Hepatocyte (in vitro differentiated cells): ENCODE results near the gene LARP1. TPM values are rescaled to one million over a fixed set of nuclear protein-coding genes. Genes with fewer than 3 reads are reported as not detected.
"Not testable (repeated sequence)": the region's sequence is repeated elsewhere in the genome, so short reads cannot be mapped to it uniquely, and the experiment has no call there.

Source experiments
- DNase-seq: peaks from one replicate; pipeline ENCODE4 v3.0.0-alpha.2; 2016; ENCODE audit warnings: low spot score
- H2AFZ ChIP-seq: fragments of 200-600 bp; sonication (generic); 2 replicates; pipeline ENCODE4 v1.6.0; 2016; ENCODE audit warnings: antibody characterized with exemption, mild to moderate bottlenecking
- H3K27ac ChIP-seq: fragments of 200-600 bp; sonication (generic); 2 replicates; pipeline ENCODE4 v1.5.1; 2016; ENCODE audit warnings: mild to moderate bottlenecking
- H3K27me3 ChIP-seq: fragments of 200-600 bp; sonication (generic); 2 replicates; pipeline ENCODE4 v1.6.1; 2016
- H3K36me3 ChIP-seq: fragments of 200-600 bp; sonication (generic); replicated peaks from 2 replicates; pipeline ENCODE4 v1.5.1; 2016; ENCODE audit warnings: low read depth; ENCODE audit not compliant: insufficient read depth
- H3K4me1 ChIP-seq: fragments of 200-600 bp; sonication (generic); 2 replicates; pipeline ENCODE4 v1.5.1; 2016; ENCODE audit warnings: mild to moderate bottlenecking, moderate library complexity; ENCODE audit not compliant: insufficient read depth
- H3K4me2 ChIP-seq: fragments of 200-600 bp; sonication (generic); 2 replicates; pipeline ENCODE4 v1.6.0; 2016
- H3K4me3 ChIP-seq: fragments of 200-600 bp; sonication (generic); 2 replicates; pipeline ENCODE4 v1.5.1; 2016; ENCODE audit warnings: mild to moderate bottlenecking
- H3K79me2 ChIP-seq: fragments of 200-600 bp; sonication (generic); 2 replicates; pipeline ENCODE4 v1.6.0; 2017; ENCODE audit warnings: mild to moderate bottlenecking
- H3K9me2 ChIP-seq: fragments of 200-600 bp; sonication (generic); replicated peaks from 2 replicates; pipeline ENCODE4 v1.6.0; 2017; ENCODE audit warnings: mild to moderate bottlenecking; ENCODE audit not compliant: insufficient read depth
- H3K9me3 ChIP-seq: fragments of 200-600 bp; sonication (generic); 2 replicates; pipeline ENCODE4 v1.5.1; 2016; ENCODE audit warnings: low read depth, mild to moderate bottlenecking
- H4K20me1 ChIP-seq: fragments of 200-600 bp; sonication (generic); 2 replicates; pipeline ENCODE4 v1.6.0; 2016; ENCODE audit warnings: mild to moderate bottlenecking; ENCODE audit not compliant: insufficient read depth, poor library complexity, severe bottlenecking
- CTCF ChIP-seq: fragments of 200-600 bp; sonication (generic); IDR thresholded peaks from 2 replicates; pipeline ENCODE4 v1.5.1; 2016; ENCODE audit warnings: antibody characterized with exemption, mild to moderate bottlenecking; ENCODE audit not compliant: poor library complexity
- EZH2 ChIP-seq: fragments of 200-600 bp; sonication (generic); IDR thresholded peaks from 2 replicates; pipeline ENCODE4 v1.6.1; 2016; ENCODE audit warnings: antibody characterized with exemption, mild to moderate bottlenecking, borderline replicate concordance
- EZH2phosphoT487 ChIP-seq: fragments of 200-600 bp; sonication (generic); IDR thresholded peaks from one replicate; pipeline ENCODE4 v1.6.1; 2018; ENCODE audit warnings: antibody characterized with exemption, mild to moderate bottlenecking, low read depth, moderate library complexity; ENCODE audit not compliant: unreplicated experiment, severe bottlenecking
- WGBS: methylation state at CpG from one replicate; pipeline ENCODE4 v1.1.6; 2016; ENCODE audit warnings: low lambda C conversion rate; ENCODE audit errors: missing lambda C conversion rate; 5-methylcytosine and 5-hydroxymethylcytosine counted together
- polyA plus RNA-seq: library from polyadenylated mRNA; unstranded; fragments of >200 nt; fragmentation: Nextera tagmentation; extraction: Ambion mirVana; gene quantifications from 2 replicates; pipeline ENCODE4 v1.2.1, GENCODE V29; 2016
- total RNA-seq: library from RNA; depleted of rRNA; stranded (reverse); fragments of >200 nt; gene quantifications from 2 replicates; pipeline ENCODE4 v1.2.3, GENCODE V29; 2014

Gene LARP1
- total and polyA plus RNA-seq, 2 experiments from 2014 or later, result 62.9 to 75.0 TPM

GRCh38 chr5:154728939-154729588 lies 26.1 kb upstream of the LARP1 start:
- H2AFZ ChIP-seq, result no peak overlapping the region
- no peaks in the 10 kb centered on the region for H3K79me2 ChIP-seq
- no peak for DNase-seq
- H3K27me3 ChIP-seq, result no peaks in the 10 kb centered on the region
- no peaks in the 10 kb centered on the region for H3K9me3 ChIP-seq
- H3K36me3 ChIP-seq, result no peaks in the 10 kb centered on the region
- H3K4me3 ChIP-seq, result no peak overlapping the region
- WGBS, result 95% methylated on average over 3 of the region's 3 CpGs
- H3K27ac ChIP-seq, result no peak overlapping the region
- H3K9me2 ChIP-seq, result no peaks in the 10 kb centered on the region
- no peaks in the 10 kb centered on the region for H4K20me1 ChIP-seq
- H3K4me1 ChIP-seq, result peaks cover 5% of the 10 kb centered on the region
- TF ChIP-seq CTCF, result no peak
- TF ChIP-seq EZH2phosphoT487, result no peak
- TF ChIP-seq EZH2, result no peak
- no peak overlapping the region for H3K4me2 ChIP-seq

GRCh38 chr5:154729613-154730012 lies 25.6 kb upstream of the LARP1 start:
- DNase-seq, result no peak
- Histone ChIP-seq H3K9me3 (no peaks in the 10 kb centered on the region), H3K79me2 (no peaks in the 10 kb centered on the region), H2AFZ (no peak overlapping the region), H3K9me2 (no peaks in the 10 kb centered on the region), H3K4me2 (no peak overlapping the region), H3K27me3 (no peaks in the 10 kb centered on the region), H3K4me1 (peaks cover 2% of the 10 kb centered on the region), H4K20me1 (no peaks in the 10 kb centered on the region), H3K36me3 (no peaks in the 10 kb centered on the region), H3K27ac (no peak overlapping the region), H3K4me3 (no peak overlapping the region)
- TF ChIP-seq CTCF, result no peak
- no peak for TF ChIP-seq EZH2phosphoT487
- TF ChIP-seq EZH2, result no peak
- WGBS, result 83% methylated on average over 3 of the region's 3 CpGs

- not testable (repeated sequence) for H3K9me3 ChIP-seq, H2AFZ ChIP-seq, H3K79me2 ChIP-seq, H3K27me3 ChIP-seq, H3K4me2 ChIP-seq, DNase-seq, H3K27ac ChIP-seq, H3K9me2 ChIP-seq, H4K20me1 ChIP-seq, H3K4me3 ChIP-seq, H3K36me3 ChIP-seq, H3K4me1 ChIP-seq
- WGBS, result 98% methylated on average over 8 of the region's 8 CpGs
Measured at GRCh38 chr5:154730761-154731160, 24.4 kb upstream of the LARP1 start.

- no peak overlapping the region for H2AFZ ChIP-seq
- no peaks in the 10 kb centered on the region for H3K27me3 ChIP-seq
- H3K27ac ChIP-seq, result no peak overlapping the region
- H3K4me1 ChIP-seq, result no peaks in the 10 kb centered on the region
- DNase-seq, result no peak
- H4K20me1 ChIP-seq, result no peaks in the 10 kb centered on the region
- no peaks in the 10 kb centered on the region for H3K9me2 ChIP-seq
- 67% methylated on average over 1 of the region's 1 CpG for WGBS
- H3K9me3 ChIP-seq, result no peaks in the 10 kb centered on the region
- no peak overlapping the region for H3K4me3 ChIP-seq
- no peak overlapping the region for H3K4me2 ChIP-seq
- no peaks in the 10 kb centered on the region for H3K79me2 ChIP-seq
- H3K36me3 ChIP-seq, result no peaks in the 10 kb centered on the region
- TF ChIP-seq EZH2 (no peak), EZH2phosphoT487 (no peak), CTCF (no peak)
Measured at GRCh38 chr5:154732212-154732611, 23.0 kb upstream of the LARP1 start.
